Astrocyte of the hippocampus (primary cell): ENCODE results near the gene RYR1.
"Not testable (repeated sequence)": the region's sequence is repeated elsewhere in the genome, so short reads cannot be mapped to it uniquely, and the experiment has no call there.

Experiments used
- DNase-seq: peaks from one replicate; pipeline ENCODE4 v3.0.0; 2011; ENCODE audit warnings: low read depth, low spot score

Gene RYR1

DNA sequence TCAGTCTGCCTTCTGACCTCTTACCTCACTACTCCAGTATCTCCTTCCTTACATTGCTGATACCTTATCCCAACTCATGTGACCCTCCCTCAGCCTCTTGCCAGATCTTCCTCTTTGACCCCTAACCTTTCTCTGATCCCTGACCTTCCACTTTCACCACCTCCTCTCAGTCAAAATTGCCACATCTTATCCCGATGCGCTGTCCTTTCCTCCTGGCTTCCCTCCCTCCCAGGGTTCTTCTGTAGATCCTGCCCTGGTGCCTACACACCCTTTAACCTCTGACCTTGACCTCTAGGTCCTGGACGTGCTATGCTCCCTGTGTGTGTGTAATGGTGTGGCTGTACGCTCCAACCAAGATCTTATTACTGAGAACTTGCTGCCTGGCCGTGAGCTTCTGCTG, 23.7 kb downstream of the RYR1 start:
- no peak for DNase-seq

- no peak for DNase-seq
These were observed 24.4 kb downstream of the RYR1 start for GRCh38 chr19:38457690-38458405.

DNA sequence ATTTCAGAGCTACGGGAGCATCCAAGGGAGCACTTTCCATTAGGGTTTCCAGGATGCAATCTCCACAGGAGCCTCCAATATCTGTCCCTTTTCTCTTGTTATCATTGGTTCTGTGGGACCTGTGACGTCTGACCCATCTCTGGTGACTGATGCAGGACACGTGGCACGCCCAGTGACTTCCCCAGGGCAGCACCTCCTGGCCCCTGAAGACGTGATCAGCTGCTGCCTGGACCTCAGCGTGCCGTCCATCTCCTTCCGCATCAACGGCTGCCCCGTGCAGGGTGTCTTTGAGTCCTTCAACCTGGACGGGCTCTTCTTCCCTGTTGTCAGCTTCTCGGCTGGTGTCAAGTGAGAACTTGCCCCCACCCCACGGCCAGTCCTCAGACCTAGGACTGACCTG, 25.5 kb downstream of the RYR1 start:
- DNase-seq, result no peak

GRCh38 chr19:38463365-38463764, 29.9 kb downstream of the RYR1 start:
- DNase-seq, result no peak

DNA sequence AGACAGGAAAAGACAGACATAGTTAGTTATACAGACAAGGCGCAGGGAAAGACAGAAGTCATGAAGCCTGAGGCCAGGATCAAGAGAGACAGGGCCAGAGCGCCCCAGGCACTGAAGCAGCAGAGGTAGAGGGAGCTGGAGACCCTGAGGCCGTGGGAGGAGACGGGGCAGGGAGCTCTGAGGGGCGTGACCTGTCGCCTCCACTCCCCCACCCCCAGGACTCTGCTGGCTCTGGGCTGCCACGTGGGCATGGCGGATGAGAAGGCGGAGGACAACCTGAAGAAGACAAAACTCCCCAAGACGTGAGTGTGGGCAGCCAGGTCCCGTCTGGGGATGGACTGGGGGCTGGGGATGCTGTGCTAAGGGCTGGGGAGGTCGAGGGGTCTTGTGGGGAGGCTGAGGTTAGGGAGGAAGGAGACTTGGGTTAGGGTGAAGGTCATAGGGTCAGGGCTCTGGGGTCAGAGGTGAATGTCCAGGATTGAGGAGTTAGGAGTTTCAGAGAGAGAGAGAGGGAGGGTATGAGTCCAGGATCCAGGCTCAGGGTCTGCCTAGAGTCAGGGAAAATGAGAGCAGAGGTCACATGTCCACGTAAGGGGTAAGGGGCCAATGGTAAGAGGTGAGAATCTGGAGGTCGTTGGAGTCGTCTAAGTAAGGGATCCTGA, 31.1 kb downstream of the RYR1 start:
- no peak for DNase-seq

GRCh38 chr19:38466050-38466449, 32.6 kb downstream of the RYR1 start:
- DNase-seq, result no peak

DNA sequence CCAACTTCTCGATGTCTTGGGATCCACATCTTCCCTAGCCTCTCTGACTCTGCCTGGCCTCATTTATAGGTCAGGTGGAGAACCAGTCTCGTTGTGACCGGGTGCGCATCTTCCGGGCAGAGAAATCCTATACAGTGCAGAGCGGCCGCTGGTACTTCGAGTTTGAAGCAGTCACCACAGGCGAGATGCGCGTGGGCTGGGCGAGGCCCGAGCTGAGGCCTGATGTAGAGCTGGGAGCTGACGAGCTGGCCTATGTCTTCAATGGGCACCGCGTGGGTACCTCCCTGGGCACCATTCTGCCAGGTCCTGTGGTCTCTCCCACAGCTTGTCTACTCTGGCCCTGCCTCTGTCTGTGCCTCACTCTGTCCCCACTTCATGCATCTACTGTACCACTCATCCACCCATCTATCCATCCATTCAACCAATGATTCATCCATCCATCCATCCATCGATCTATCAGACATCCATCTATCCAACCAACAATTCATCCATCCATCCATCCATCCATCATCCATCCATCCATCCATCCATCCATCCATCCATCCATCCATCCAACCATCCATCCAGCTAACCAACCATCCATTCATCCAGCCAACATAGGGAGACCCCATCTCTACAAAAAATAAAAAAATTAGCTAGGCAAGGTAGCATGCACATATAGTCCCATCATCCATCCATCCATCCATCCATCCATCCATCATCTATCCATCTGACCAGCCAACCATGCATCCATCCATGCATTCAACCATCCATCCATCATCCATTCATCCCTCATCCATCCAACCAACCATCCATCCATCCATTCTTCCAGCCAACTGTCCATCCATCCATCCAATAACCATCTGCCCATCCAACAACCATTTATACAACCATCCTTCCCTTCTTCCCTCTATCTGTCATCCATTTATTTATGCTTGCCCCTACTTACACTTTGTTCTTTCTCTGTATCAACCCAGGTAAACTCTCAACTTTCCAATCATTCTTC, 34.3 kb downstream of the RYR1 start:
- DNase-seq, result no peak

- no peak for DNase-seq
These were observed 35.7 kb downstream of the RYR1 start for GRCh38 chr19:38469151-38469550.

- DNase-seq, result no peak
These were observed 37.4 kb downstream of the RYR1 start for GRCh38 chr19:38470788-38471480.

GRCh38 chr19:38472725-38473124, 39.2 kb downstream of the RYR1 start:
- DNase-seq, result not testable (repeated sequence)

- DNase-seq, result no peak
These were observed 39.7 kb downstream of the RYR1 start for GRCh38 chr19:38473201-38473600.

DNA sequence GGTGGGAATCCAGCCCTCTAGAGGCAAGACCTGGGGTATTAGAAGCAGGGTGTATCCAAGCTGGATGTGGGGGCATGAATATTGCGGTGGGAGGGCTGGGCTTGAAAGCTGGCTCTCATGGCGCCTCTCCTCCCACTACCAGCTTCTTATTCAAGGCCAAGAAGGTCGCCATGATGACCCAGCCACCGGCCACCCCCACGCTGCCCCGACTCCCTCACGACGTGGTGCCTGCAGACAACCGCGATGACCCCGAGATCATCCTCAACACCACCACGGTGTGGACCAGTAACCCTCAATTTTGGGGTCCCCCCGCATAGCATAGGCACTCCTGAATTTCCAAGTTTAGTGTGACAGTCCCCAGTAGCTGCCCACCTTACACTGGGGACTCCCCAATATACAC, 41.7 kb downstream of the RYR1 start:
- no peak for DNase-seq

DNA sequence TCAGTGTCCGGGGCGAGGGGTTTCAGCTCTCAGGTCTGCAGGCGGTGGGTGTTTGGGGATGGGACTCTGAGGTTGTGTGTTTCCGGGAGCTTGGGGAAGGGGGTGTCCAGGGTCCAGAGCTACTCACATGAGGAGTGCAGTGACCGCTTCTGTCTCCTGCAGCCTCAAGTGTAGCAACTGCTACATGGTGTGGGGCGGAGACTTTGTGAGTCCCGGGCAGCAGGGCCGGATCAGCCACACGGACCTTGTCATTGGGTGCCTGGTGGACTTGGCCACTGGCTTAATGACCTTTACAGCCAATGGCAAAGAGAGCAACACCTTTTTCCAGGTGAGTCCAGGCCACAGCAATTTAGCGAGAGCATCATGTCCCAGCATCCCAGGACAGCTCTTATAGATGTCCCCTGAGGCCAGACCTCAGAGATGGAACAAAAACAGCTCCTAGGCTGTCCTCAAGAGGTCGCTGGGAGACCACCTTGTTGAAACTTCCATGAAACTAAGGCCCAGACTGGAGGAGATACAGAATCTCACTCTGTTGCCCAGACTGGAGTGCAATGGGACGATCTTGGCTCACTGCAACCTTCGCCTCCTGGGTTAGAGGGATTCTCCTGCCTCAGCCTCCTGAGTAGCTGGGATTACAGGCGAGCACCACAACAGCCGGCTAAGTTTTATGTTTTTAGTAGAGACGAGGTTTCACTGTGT, 44.9 kb downstream of the RYR1 start:
- no peak for DNase-seq

DNA sequence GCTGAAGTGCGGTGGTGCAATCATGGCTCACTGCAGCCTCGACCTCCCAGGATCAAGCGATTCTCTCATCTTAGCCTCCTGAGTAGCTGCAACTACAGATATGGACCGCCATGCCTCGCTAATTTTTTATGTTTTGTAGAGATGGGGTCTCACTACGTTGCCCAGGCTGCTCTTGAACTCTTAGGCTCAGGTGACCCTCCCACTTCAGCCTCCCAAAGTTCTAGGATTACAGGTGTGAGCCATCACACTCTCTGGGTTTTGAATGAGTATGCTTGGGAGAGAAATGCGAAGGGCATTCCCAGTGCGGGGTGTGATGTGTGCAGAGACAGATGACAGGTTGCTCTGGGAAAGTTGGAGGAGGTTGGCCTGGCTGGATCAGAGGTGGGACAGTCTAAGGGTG, 49.0 kb downstream of the RYR1 start:
- DNase-seq, result no peak

- DNase-seq, result no peak
These were observed 49.6 kb downstream of the RYR1 start for GRCh38 chr19:38483016-38483630.

DNA sequence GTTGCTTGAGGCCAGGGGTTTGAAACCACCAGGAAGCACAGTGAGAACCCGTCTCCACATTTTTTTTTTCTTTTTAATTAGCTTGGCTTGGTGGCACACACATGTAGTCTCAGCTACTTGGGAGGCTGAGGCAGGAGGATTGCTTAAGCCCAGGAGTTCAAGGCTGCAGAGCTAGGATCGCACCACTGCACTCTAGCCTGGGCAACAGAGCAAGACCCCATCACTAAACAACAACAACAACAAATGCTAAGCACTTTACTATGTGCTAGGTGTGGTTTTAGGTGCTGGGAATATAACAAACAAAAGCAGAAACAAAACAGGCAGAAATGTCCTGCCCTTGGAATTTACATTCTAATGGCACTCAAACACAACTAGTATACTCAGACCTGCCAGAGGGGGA, 51.3 kb downstream of the RYR1 start:
- no peak for DNase-seq

DNA sequence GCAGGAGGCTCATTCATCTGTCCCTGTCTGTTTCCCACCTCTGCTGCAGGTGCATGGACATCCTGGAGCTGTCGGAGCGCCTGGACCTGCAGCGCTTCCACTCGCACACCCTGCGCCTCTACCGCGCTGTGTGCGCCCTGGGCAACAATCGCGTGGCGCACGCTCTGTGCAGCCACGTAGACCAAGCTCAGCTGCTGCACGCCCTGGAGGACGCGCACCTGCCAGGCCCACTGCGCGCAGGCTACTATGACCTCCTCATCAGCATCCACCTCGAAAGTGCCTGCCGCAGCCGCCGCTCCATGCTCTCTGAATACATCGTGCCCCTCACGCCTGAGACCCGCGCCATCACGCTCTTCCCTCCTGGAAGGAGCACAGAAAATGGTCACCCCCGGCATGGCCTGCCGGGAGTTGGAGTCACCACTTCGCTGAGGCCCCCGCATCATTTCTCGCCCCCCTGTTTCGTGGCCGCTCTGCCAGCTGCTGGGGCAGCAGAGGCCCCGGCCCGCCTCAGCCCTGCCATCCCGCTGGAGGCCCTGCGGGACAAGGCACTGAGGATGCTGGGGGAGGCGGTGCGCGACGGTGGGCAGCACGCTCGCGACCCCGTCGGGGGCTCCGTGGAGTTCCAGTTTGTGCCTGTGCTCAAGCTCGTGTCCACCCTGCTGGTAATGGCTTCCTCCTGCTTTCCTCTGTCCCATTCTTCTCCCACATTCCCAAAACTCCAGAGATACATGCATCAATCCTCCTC, 52.2 kb downstream of the RYR1 start:
- no peak for DNase-seq

DNA sequence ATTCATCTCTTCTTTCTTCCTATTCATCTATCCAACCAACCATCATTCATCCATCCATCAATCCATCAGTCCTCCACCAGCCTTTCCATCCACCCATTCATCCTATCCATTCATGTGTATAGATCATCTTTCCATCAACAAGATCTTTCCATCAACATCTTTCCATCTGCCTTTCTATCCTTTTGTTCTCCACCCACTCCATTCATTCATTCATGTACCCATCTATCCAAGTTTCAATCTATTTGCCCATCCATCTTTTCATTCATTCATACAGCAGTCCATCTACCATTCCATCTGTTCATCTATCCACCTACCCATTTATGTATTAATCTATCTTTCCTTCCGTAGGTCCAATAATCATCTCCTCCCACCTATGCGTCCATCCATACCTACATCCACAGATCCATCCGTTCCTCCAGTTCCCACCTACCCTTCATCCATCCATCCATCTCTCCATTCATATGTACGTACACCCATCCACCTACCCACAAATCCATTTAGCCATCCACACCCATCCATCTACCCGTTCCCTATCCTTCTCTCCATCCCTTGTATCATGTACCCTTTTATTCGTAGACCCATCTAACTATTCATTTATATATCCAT, 53.3 kb downstream of the RYR1 start:
- no peak for DNase-seq

DNA sequence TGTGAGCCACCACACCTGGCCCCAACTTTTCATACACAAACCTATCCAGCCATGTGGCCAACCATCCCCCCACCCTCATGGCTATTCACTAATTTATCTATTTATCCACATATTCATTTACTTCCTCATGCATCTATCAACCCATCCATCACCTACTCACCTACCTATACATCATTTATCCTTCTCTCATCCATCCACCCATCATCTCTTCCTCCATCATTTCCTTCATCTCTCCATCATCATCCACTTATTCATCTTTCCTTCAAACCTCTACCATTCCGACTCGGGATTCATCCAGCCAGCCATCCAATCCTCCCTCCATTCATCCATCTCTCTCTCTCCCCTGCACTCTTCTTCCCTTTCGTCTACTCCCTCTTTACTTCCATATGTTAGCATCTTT, 54.6 kb downstream of the RYR1 start:
- DNase-seq, result no peak
